IMR-90 (cell line): ENCODE results near the gene TSHZ3. TPM values are rescaled to one million over a fixed set of nuclear protein-coding genes. Genes with fewer than 3 reads are reported as not detected.

Experiments
- MAZ ChIP-seq: IDR thresholded peaks from 2 replicates; pipeline ENCODE4 v1.6.1; 2012; ENCODE audit warnings: low read depth, mild to moderate bottlenecking, low read length, improper control_type of control experiment, moderate library complexity, borderline replicate concordance
- polyA plus RNA-seq, 3 experiments: library from polyadenylated mRNA; depleted of rRNA; stranded (reverse); fragments of >200 nt; gene quantifications; 2 replicates each; pipeline ENCODE4 v1.2.3, GENCODE V29; 2012; ENCODE audit warnings: low replicate concordance in 1 of 3
- total RNA-seq: library from RNA; depleted of rRNA; stranded (reverse); fragments of >200 nt; gene quantifications from 2 replicates; pipeline ENCODE4 v1.2.3, GENCODE V29; 2012
- TF ChIP-seq, protein P1 (sequence below): conservative IDR thresholded peaks from 2 replicates; pipeline ENCODE4 v1.5.1; 2012; ENCODE audit warnings: mild to moderate bottlenecking, low read depth, low read length, improper control_type of control experiment

TSHZ3 gene
- total and polyA plus RNA-seq, 2 of the 4 experiments (the other 2 are of a cell fraction), result 8.1 to 13.0 TPM

- TF ChIP-seq, protein P1, sequence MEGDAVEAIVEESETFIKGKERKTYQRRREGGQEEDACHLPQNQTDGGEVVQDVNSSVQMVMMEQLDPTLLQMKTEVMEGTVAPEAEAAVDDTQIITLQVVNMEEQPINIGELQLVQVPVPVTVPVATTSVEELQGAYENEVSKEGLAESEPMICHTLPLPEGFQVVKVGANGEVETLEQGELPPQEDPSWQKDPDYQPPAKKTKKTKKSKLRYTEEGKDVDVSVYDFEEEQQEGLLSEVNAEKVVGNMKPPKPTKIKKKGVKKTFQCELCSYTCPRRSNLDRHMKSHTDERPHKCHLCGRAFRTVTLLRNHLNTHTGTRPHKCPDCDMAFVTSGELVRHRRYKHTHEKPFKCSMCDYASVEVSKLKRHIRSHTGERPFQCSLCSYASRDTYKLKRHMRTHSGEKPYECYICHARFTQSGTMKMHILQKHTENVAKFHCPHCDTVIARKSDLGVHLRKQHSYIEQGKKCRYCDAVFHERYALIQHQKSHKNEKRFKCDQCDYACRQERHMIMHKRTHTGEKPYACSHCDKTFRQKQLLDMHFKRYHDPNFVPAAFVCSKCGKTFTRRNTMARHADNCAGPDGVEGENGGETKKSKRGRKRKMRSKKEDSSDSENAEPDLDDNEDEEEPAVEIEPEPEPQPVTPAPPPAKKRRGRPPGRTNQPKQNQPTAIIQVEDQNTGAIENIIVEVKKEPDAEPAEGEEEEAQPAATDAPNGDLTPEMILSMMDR, result no peak
- no peak for TF ChIP-seq MAZ
These were observed 9.8 kb downstream of the TSHZ3 start (continued) for GRCh38 chr19:31339411-31339810.
